Gastroesophageal sphincter (tissue), 3 donors: ENCODE measurements around the gene ADAM12.

Experiments
- CTCF ChIP-seq, 4 experiments: fragments of 200-600 bp in 2 of 4; fragments of 450-650 bp in 2 of 4; sonication (generic) in 1 of 4; IDR thresholded peaks; one replicate each; pipeline ENCODE4 v1.5.1; 2017 to 2019; ENCODE audit warnings: antibody characterized with exemption in 4 of 4, mild to moderate bottlenecking in 2 of 4, moderate library complexity in 2 of 4
- EP300 ChIP-seq: sonication (generic); formaldehyde crosslinking; IDR thresholded peaks from one replicate; pipeline ENCODE4 v1.6.1; 2017; ENCODE audit warnings: antibody characterized with exemption, mild to moderate bottlenecking
- POLR2A ChIP-seq, 2 donors: fragments of 450-650 bp; IDR thresholded peaks; one replicate each; pipeline ENCODE4 v1.6.1; 2017; ENCODE audit warnings: antibody characterized with exemption in 2 of 2, mild to moderate bottlenecking in 2 of 2, moderate library complexity in 1 of 2
- POLR2AphosphoS5 ChIP-seq: sonication (generic); formaldehyde crosslinking; IDR thresholded peaks from one replicate; pipeline ENCODE4 v1.6.1; 2017; ENCODE audit warnings: antibody characterized with exemption

- no peak for TF ChIP-seq CTCF (IDR thresholded peaks at IDR 0.05)
- TF ChIP-seq POLR2AphosphoS5 = no peak
- TF ChIP-seq POLR2A (IDR thresholded peaks at IDR 0.05) = no peak
- no peak for TF ChIP-seq EP300
Observed at GRCh38 chr10:126101736-126102135, 286.5 kb downstream of the ADAM12 start.
